Effector memory CD8-positive, alpha-beta T cell (primary cell): ENCODE results near the gene SSBP1.
"Not testable (repeated sequence)": the region's sequence is repeated elsewhere in the genome, so short reads cannot be mapped to it uniquely, and the experiment has no call there.

Experiments
- ATAC-seq: fragments of 150-1000 bp; cut with Tn5 transposase; replicated peaks from 2 replicates; pipeline ENCODE4 v1.10.0; 2021; ENCODE audit warnings: mild to moderate bottlenecking, moderate library complexity
- DNase-seq, 3 experiments: peaks; one replicate each; pipeline ENCODE4 v3.0.0; 2021
- H3K27ac Mint-ChIP-seq, 2 donors: one replicate each; pipeline ENCODE4 v1.8.0; 2022; ENCODE audit warnings: mild to moderate bottlenecking in 2 of 2, mixed read lengths in 2 of 2, moderate library complexity in 2 of 2
- H3K27me3 Mint-ChIP-seq, 2 donors: one replicate each; pipeline ENCODE4 v1.8.0; 2022; ENCODE audit warnings: mixed read lengths in 2 of 2
- H3K36me3 Mint-ChIP-seq: one replicate; pipeline ENCODE4 v1.8.0; 2022; ENCODE audit warnings: mild to moderate bottlenecking, moderate library complexity, mixed read lengths; ENCODE audit not compliant: insufficient read depth
- H3K4me1 Mint-ChIP-seq, 2 donors: one replicate each; pipeline ENCODE4 v1.8.0; 2022; ENCODE audit warnings: low read depth in 2 of 2, mixed read lengths in 2 of 2
- H3K4me3 Mint-ChIP-seq, 2 donors: one replicate each; pipeline ENCODE4 v1.8.0; 2022; ENCODE audit warnings: mild to moderate bottlenecking in 2 of 2, mixed read lengths in 2 of 2, moderate library complexity in 2 of 2
- H3K9me3 Mint-ChIP-seq, 2 donors: one replicate each; pipeline ENCODE4 v1.8.0; 2022; ENCODE audit warnings: mixed read lengths in 2 of 2
- total RNA-seq, 9 experiments: gene quantifications; one replicate each; lab custom pipeline; 2026; lab: John Stamatoyannopoulos, UW

Gene SSBP1, protein sequence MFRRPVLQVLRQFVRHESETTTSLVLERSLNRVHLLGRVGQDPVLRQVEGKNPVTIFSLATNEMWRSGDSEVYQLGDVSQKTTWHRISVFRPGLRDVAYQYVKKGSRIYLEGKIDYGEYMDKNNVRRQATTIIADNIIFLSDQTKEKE
- total RNA-seq = 53.8 to 245 (median 99.9) reads per million in 9 experiments

DNA sequence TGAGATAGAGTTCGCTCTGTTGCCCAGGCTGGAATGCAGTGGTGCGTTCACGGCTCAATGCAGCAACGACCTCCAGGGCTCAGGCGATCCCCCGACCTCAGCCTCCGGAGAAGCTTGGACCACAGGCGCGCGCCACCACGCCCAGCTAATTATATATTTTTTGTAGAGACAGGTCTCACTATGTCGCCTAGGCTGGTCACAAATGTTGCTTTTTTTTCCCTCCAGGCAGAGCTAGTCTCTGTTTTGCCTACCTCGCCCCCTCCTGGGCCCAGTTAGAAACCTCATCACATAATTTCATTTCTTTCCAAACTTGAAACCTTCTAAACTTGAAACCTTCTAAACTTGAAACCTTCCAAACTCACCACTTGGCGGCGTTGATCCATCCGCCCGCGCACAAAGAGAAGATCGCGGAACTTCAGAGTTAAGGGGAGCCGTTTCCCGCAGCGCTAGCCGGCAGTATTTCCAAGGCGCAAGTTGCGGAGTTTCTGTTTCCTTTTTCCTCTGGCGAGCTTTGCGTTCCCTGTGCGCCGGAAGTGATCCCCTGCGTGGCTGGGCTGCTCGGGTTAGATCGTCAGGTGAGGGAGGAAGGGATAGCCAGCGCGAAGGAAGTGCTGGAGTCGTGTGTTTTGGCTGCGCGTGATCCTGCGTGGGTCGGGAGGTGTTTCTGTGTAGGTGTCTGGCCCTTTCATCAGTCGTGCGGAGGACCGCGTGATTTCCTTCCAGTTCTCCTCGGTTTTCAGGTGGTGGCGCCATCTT is at the start of gene SSBP1:
Gene SSBP1 (plus strand): TSS at position 523 of the 756 bp plus-strand sequence. CDS start 809 bp downstream, outside the sequence.
- Mint-ChIP-seq H3K9me3 (no peaks in the 10 kb centered on the region), H3K4me3 (peak within 1 kb of the TSS; percentile 96 to 99), H3K27ac (peak within 1 kb of the TSS; percentile 99), H3K4me1 (peaks cover 22 to 29% of the 10 kb centered on the region in 2 donors), H3K27me3 (no peaks in the 10 kb centered on the region), H3K36me3 (peaks cover 42% of the 10 kb centered on the region)
- DNase-seq = peak; percentile 88 to 91 (median 88)
- peak; percentile 79 for ATAC-seq

DNA sequence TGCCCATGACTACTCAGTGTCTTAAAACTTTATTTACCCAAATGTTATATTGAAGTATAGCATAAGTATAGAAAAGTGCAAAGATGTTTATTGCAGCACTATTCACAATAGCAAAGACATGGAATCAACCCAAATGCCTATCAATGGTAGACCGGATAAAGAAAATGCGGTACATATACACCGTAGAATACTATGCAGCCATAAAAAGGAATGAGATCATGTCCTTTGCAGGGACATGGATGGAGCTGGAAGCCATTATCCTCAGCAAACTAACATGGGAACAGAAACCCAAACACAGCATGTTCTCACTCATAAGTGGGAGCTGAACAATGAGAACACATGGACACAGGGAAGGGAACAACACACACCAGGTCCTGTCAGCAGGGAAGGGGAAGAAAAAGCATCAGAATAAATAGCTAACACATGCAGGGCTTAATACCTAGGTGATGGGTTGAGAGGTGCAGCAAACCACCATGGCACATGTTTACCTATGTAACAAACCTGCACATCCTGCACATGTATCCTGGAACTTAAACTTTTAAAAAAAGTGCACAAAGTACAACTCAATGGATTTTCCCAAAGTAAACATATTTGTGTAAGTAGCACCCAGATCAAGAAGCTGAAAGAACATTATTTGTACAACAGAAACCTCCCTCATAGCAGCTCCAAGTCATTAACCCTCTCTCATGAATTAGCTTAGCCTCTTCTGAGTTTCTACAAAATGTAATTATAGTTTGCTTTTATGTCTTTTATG is 48.9 kb upstream of the SSBP1 start:
- H3K4me3 Mint-ChIP-seq, H3K27me3 Mint-ChIP-seq, DNase-seq, ATAC-seq, H3K27ac Mint-ChIP-seq, H3K9me3 Mint-ChIP-seq: not testable (repeated sequence)
- peaks cover 19% of the 10 kb centered on the region for H3K36me3 Mint-ChIP-seq
- H3K4me1 Mint-ChIP-seq = peaks cover 15 to 28% of the 10 kb centered on the region in 2 donors

DNA sequence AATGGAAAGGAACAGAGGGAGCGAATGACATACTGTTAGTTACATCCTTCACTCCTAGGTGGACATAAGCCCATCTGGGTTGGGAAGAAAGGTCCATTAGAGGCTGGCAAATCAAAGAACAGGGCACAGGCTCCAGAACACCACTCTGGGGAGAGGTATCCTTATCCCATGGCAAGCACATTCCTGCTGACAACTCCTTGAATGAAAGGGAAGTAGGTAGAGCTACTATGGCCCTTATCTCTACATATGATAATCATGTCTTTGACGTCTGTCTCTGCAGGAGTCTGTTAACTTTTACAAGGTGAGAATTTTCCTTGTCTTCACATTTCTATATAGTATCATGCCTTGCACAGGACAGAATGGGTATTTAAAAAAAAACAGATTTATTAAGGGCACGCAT is 46.6 kb upstream of the SSBP1 start:
- peaks cover 25 to 47% of the 10 kb centered on the region in 2 donors for H3K4me1 Mint-ChIP-seq
- H3K9me3 Mint-ChIP-seq = no peaks in the 10 kb centered on the region
- H3K36me3 Mint-ChIP-seq = peaks cover 6% of the 10 kb centered on the region
- no peak overlapping the region for H3K27ac Mint-ChIP-seq
- H3K27me3 Mint-ChIP-seq = no peaks in the 10 kb centered on the region
- no peak for DNase-seq
- no peak overlapping the region for H3K4me3 Mint-ChIP-seq
- ATAC-seq = no peak

DNA sequence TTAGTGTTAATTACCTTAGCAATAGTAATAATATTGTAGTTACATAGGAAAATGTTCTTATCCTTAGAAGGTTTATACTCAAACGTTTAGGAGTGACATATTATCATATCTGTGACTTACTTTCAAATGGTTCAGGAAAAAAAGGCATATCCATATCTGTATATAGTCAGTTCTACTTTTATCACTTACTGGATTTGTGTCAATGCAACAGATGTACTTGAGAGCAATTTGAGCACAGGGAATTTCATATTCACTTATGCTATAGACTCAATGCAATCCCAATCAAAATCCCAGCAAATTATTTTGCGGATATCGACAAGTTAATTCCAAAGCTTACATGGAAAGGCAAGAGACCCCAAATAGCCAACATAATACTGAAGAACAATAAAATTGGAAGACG is 46.2 kb upstream of the SSBP1 start:
- no peak for ATAC-seq

DNA sequence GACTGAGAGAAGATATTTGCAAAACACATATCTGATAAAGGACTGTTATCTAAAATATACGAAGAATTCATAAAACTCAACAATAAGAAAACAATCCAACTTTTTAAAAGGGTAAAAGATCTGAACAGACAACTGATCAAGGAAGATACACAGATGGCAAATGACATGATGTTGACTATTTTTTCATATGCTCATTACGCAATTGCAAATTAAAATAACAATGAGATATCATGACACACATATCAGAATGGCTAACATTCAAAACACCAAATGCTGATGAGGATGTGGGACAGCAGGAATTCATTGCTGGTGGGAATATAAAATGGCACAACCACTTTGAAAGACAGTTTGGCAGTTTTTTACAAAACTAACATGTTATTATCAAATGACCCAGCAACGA is 45.1 kb upstream of the SSBP1 start:
- ATAC-seq (no peak), DNase-seq (no peak)
- H3K4me3 Mint-ChIP-seq = no peak overlapping the region
- no peaks in the 10 kb centered on the region for H3K27me3 Mint-ChIP-seq
- H3K27ac Mint-ChIP-seq = no peak overlapping the region
- no peaks in the 10 kb centered on the region for H3K9me3 Mint-ChIP-seq
- H3K4me1 Mint-ChIP-seq = peaks cover 30 to 51% of the 10 kb centered on the region in 2 donors
- H3K36me3 Mint-ChIP-seq = peaks cover 8% of the 10 kb centered on the region

More for the DNA sequence above, 46.2 kb upstream of the SSBP1 start:
- no peak overlapping the region for H3K4me3 Mint-ChIP-seq
- DNase-seq = no peak
- H3K4me1 Mint-ChIP-seq = peaks cover 27 to 45% of the 10 kb centered on the region in 2 donors
- H3K36me3 Mint-ChIP-seq = peaks cover 8% of the 10 kb centered on the region
- H3K9me3 Mint-ChIP-seq = no peaks in the 10 kb centered on the region
- H3K27ac Mint-ChIP-seq = no peak overlapping the region
- H3K27me3 Mint-ChIP-seq = no peaks in the 10 kb centered on the region

DNA sequence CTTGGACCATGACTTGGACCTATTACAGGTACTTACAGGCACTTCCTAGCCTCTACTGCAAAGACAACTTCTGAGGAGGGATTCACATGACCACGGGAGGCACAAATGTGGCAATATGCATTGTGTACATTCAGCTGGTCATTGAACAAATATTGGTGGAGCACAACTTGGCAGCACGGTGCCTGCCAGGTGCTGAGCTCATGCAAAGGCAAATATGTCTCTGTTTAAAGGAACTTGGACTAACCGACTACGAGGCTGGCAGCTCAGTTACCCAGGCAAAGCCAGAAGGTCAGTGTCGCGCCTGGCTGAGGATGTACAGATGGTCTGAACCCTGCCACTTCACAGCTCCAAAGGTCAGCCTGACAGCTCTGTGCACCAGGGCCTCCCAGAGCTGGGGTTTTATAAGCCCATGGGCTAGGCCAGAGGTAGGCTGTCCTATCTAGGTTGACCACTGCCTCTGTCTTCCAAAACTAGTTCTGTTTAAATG is 42.3 kb upstream of the SSBP1 start:
- H3K27ac Mint-ChIP-seq = peak overlapping the region in 1 of 2 donors; percentile 62
- no peaks in the 10 kb centered on the region for H3K27me3 Mint-ChIP-seq
- no peak overlapping the region for H3K4me3 Mint-ChIP-seq
- no peak for DNase-seq
- no peaks in the 10 kb centered on the region for H3K9me3 Mint-ChIP-seq
- no peak for ATAC-seq
- H3K4me1 Mint-ChIP-seq = peaks cover 44 to 69% of the 10 kb centered on the region in 2 donors
- H3K36me3 Mint-ChIP-seq = peaks cover 3% of the 10 kb centered on the region

DNA sequence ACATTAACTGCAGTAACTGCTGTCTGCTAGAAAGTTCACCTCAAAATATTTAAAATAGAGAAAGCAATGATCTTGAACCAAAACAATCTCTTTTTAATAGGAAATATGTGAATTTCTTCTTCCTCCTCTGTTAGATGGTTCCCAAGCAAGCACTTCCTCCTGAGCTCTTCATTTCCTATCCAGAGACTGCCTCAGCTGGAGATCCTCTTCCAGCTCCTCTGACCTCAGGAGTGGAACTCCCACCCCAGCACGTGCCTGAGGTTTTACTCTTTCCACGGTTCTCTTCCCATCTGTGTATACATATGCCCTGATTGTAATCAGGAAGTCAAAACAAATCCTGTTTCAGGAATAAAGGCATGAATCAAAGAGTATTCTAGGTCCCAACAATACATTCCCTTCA is 41.8 kb upstream of the SSBP1 start:
- peaks cover 8% of the 10 kb centered on the region for H3K36me3 Mint-ChIP-seq
- peak overlapping the region in 1 of 2 donors; percentile 62 for H3K27ac Mint-ChIP-seq
- H3K27me3 Mint-ChIP-seq = no peaks in the 10 kb centered on the region
- H3K9me3 Mint-ChIP-seq = no peaks in the 10 kb centered on the region
- ATAC-seq (no peak), DNase-seq (no peak)
- peaks cover 44 to 71% of the 10 kb centered on the region in 2 donors for H3K4me1 Mint-ChIP-seq
- H3K4me3 Mint-ChIP-seq = no peak overlapping the region

DNA sequence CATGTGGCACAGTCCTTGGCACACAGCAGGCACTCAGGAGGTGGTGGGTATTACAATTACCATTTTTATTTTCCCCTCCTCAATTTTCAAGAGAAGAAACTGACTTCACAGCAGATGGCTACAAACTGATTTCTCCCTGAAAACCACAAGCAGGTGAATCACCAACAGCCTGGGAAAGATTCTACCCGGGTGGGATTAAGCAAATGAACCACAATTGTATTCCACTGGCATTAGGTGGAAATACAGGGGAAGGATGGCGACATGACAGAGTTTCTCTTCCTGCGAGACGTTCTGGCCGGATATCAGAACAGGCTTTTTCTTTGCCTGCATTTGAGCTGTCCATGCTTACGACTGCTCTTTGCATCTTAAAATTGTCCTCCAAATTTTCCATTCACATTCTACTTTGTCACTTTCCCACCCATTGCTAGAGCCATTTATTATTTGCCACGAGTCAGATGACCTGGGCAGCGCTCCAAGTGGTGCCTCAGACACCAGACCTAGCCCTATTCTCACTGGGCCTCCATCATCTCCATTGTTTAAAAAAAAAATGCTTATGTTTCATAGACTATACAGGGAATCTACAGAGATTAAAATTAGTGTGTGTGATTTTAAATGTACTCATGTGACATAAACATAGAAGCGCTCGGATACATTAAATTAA is 40.8 kb upstream of the SSBP1 start:
- no peak for ATAC-seq
- no peak for DNase-seq
- Mint-ChIP-seq H3K27me3 (no peaks in the 10 kb centered on the region), H3K27ac (no peak overlapping the region), H3K36me3 (peaks cover 12% of the 10 kb centered on the region), H3K4me1 (peaks cover 44 to 65% of the 10 kb centered on the region in 2 donors), H3K9me3 (no peaks in the 10 kb centered on the region), H3K4me3 (no peak overlapping the region)

DNA sequence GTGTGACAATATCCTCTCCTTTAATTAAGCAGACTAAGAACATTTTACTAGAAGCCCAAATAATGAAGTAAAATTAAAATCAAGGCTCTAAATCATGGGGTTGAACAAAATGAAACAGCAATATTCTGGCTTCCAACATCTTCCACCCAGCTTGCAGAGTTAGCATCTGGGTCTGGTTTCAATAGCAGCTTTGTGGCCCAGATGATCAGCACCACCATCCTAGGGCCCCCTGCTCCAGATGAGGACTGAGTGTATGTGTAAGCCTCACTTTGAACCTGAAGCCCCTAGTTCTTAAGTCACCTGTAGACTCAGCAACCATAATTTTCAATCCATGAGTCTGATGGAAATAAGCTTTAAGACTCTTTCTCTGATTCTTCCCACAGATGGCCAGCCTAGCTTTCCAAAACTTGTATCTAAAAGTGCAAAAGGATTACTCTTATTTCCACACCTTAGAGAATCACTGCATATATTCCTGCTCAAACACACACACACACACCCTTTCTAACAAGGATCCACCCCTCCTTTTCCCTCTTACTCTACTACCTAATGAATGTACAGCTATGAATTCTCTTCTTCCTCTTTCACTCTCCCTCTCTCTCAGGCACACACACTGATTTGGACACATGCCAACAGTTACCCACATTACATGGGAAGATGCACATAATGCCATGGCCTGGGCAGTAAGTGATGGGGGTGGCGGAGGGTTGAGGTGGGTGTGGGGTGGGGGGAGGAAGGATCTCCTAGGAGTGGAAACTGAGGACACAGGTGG is 39.7 kb upstream of the SSBP1 start:
- Mint-ChIP-seq H3K4me3 (no peak overlapping the region), H3K36me3 (peaks cover 13% of the 10 kb centered on the region), H3K9me3 (no peaks in the 10 kb centered on the region), H3K27ac (no peak overlapping the region), H3K27me3 (no peaks in the 10 kb centered on the region), H3K4me1 (peaks cover 45 to 66% of the 10 kb centered on the region in 2 donors)
- DNase-seq = no peak
- ATAC-seq = no peak

DNA sequence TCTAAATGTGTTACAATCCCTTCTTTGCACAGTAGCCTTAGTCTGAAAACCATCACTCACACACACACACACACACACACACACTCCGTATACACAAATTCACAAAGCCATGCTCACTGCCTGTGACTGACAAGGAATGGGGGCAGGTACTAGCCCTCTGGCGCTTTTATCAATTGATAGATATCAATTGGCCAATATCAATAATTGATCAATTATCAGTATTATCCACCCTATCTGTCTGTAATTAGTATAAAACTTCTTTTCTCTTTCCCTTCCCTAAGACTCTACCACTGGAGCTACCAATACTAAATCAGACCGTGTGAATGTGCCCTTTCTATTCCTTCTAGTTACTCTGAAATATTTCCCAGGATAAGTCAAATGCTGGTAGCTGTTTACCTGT is 38.3 kb upstream of the SSBP1 start:
- Mint-ChIP-seq H3K4me3 (peak overlapping the region; percentile 93 to 94), H3K27me3 (no peaks in the 10 kb centered on the region), H3K36me3 (peaks cover 13% of the 10 kb centered on the region), H3K4me1 (peaks cover 41 to 61% of the 10 kb centered on the region in 2 donors), H3K9me3 (no peaks in the 10 kb centered on the region), H3K27ac (peak overlapping the region in 1 of 2 donors; percentile 96)
- DNase-seq (no peak), ATAC-seq (no peak)

DNA sequence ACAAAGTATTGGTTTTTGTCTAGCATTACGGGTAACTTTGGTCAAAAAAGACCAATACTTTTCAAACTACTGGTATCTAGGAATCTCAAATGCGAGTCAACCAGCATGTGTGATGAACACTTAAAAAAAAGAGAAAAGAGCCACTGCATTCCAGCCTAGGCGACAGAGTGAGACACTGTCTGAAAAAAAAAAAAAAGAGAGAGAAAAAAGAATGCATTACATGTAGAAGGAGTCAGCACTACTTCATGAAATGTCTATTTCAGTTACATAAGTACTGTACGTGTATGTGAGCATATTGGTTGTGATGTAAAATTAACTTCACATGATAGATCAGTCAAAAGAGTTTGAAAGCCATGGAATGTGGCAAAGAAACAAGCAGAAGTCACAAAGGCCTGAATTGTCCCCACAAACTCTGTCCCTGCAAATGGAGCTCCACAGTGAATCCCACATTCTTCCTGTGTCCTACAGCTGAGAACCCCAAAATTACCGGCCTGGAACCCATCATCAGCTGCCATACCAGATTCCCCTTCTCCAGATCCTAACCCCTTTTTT is 37.8 kb upstream of the SSBP1 start:
- H3K36me3 Mint-ChIP-seq = peaks cover 13% of the 10 kb centered on the region
- H3K9me3 Mint-ChIP-seq = no peaks in the 10 kb centered on the region
- peak overlapping the region; percentile 87 to 96 for H3K27ac Mint-ChIP-seq
- H3K27me3 Mint-ChIP-seq = no peaks in the 10 kb centered on the region
- DNase-seq (no peak), ATAC-seq (no peak)
- H3K4me1 Mint-ChIP-seq = peaks cover 41 to 56% of the 10 kb centered on the region in 2 donors
- peak overlapping the region; percentile 93 to 94 for H3K4me3 Mint-ChIP-seq

DNA sequence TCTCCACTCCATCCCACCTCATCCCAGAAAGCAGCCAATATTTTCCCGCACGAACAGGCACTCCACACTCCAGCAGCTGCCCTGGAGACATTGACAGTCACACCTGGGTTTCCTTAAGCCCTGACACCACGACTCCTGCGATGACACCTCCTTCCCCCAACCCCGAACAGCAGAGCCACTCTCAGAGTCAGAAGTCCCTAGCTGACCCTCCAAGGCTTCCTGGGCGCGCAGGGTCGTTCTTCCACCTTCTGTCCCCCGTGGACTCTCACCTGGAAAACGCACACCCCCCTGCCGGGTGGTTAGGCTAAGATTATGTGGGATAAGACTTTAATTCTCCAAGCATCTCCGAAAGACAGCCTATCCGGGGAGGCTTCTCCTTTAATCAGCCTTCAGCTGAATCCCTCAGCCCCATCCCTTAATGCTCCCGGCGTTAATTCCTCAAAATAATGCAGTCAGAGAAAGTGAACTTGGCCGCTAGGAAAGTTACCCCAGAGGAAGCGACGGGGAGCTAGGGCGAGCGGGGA is 37.2 kb upstream of the SSBP1 start:
- Mint-ChIP-seq H3K27ac (peak overlapping the region; percentile 87 to 96), H3K36me3 (peaks cover 13% of the 10 kb centered on the region), H3K4me1 (peaks cover 36 to 50% of the 10 kb centered on the region in 2 donors), H3K4me3 (peak overlapping the region; percentile 93 to 94), H3K9me3 (no peaks in the 10 kb centered on the region), H3K27me3 (no peaks in the 10 kb centered on the region)
- ATAC-seq (no peak), DNase-seq (peak in 2 of 3 experiments; percentile 4 to 10)
